ENCODE data around the gene BAAT.

BAAT gene

GRCh38 chr9:101398068-101398929 is 13.5 kb upstream of the BAAT start, which contains the start of the genes MRPL50 and ZNF189:
Gene MRPL50 (minus strand): TSS chr9:101398618. CDS start chr9:101398592, 26 bp downstream.
Gene ZNF189 (plus strand): TSS chr9:101398851. CDS start chr9:101399157, 306 bp downstream.
- DNase-seq (ENCODE audit: low spot score), result peak; percentile 100

GRCh38 chr9:101397746-101398067 is 12.9 kb upstream of the BAAT start:
- peak; percentile 3 for DNase-seq (ENCODE audit: low spot score)

- no peak for DNase-seq (ENCODE audit: low spot score)
Measured at GRCh38 chr9:101394687-101395086, 9.9 kb upstream of the BAAT start.

- DNase-seq (ENCODE audit: low spot score), result no peak
Measured at GRCh38 chr9:101393135-101393534, 8.3 kb upstream of the BAAT start.

GRCh38 chr9:101388507-101388993 is 3.7 kb upstream of the BAAT start:
- peak; percentile 35 for DNase-seq (ENCODE audit: low spot score)

- DNase-seq (ENCODE audit: low spot score), result peak; percentile 76
Measured at GRCh38 chr9:101387871-101388506, 3.2 kb upstream of the BAAT start.

GRCh38 chr9:101383361-101383760 is 1.4 kb downstream of the BAAT start:
- no peak for DNase-seq (ENCODE audit: low spot score)

- DNase-seq (ENCODE audit: low spot score), result no peak
Measured at GRCh38 chr9:101381833-101382342, 2.9 kb downstream of the BAAT start.

GRCh38 chr9:101381118-101381517 is 3.7 kb downstream of the BAAT start:
- DNase-seq (ENCODE audit: low spot score), result no peak

GRCh38 chr9:101380295-101380694 is 4.5 kb downstream of the BAAT start:
- no peak for DNase-seq (ENCODE audit: low spot score)

GRCh38 chr9:101376111-101376848 is 8.5 kb downstream of the BAAT start:
- DNase-seq (ENCODE audit: low spot score), result peak; percentile 44

GRCh38 chr9:101375546-101375945 is 9.3 kb downstream of the BAAT start:
- no peak for DNase-seq (ENCODE audit: low spot score)

- no peak for DNase-seq (ENCODE audit: low spot score)
Measured at GRCh38 chr9:101372327-101373118, 12.3 kb downstream of the BAAT start.

- DNase-seq (ENCODE audit: low spot score), result no peak
Measured at GRCh38 chr9:101371813-101372212, 13.0 kb downstream of the BAAT start.

GRCh38 chr9:101369884-101370531 is 14.8 kb downstream of the BAAT start:
- no peak for DNase-seq (ENCODE audit: low spot score)

GRCh38 chr9:101369286-101369685 is 15.5 kb downstream of the BAAT start:
- DNase-seq (ENCODE audit: low spot score), result no peak

- no peak for DNase-seq (ENCODE audit: low spot score)
Measured at GRCh38 chr9:101367323-101367722, 17.5 kb downstream of the BAAT start.

GRCh38 chr9:101366038-101366756 is 18.6 kb downstream of the BAAT start:
- no peak for DNase-seq (ENCODE audit: low spot score)

- DNase-seq (ENCODE audit: low spot score), result no peak
Measured at GRCh38 chr9:101365181-101365580, 19.6 kb downstream of the BAAT start.

GRCh38 chr9:101362450-101362849 is 22.4 kb downstream of the BAAT start:
- DNase-seq (ENCODE audit: low spot score), result no peak
